Adrenal gland (tissue), 5 donors: ENCODE results near the gene AIP.

Experiments
- POLR2A ChIP-seq, 2 donors: fragments of 450-650 bp; IDR thresholded peaks; one replicate each; pipeline ENCODE4 v1.6.1; 2017; ENCODE audit warnings: antibody characterized with exemption in 2 of 2, mild to moderate bottlenecking in 2 of 2, moderate library complexity in 1 of 2
- TF ChIP-seq, protein P1 (sequence below), 6 experiments: fragments of 450-650 bp in 4 of 6; fragments of 200-600 bp in 2 of 6; sonication (generic) in 1 of 6; IDR thresholded peaks; 1 replicate in 5 of 6; 2 replicates in 1 of 6; pipeline versions ENCODE4 v1.5.1 to v1.8.0; 2016 to 2021; ENCODE audit warnings: antibody characterized with exemption in 6 of 6, mild to moderate bottlenecking in 2 of 6, moderate library complexity in 1 of 6
- donor health status: DM: no; HTN: no; CAD: no.

DNA sequence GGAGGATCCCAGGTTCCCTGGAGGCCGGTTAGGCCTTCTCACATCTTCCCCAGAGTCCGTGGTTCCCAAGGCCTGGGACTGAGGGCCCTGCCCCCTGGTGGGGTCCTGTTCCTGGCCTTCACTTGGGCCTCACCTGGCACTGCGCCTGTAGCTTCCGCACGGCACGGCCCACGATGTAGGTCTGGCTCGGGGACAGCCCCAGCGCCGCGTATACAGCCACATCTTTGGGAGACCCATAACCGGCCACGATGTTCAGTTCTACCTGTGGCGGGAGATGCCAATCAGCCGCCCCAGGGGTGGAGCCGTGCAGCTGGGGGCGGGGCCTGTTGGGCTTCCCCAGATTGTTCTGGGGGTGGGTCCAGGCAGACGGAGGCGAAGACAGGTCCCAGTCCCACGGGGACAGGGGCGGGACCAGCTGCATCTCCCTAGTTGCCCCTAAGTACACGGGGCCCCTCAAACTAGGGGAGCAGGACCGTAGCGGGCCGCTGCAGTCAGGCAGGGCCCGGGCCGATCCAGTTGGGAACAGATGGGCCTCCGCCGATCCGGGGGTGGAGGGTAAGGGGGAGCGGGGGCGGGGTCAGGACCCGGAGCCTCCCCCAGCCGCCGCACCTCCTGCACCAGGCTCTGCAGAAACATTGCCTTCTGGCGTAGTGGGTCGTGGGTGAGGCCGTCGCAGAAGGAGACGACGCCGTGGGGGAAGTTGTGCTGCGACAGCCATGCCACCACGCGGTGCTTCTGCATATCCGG lies 10.1 kb downstream of the AIP start:
- TF ChIP-seq, protein P1, sequence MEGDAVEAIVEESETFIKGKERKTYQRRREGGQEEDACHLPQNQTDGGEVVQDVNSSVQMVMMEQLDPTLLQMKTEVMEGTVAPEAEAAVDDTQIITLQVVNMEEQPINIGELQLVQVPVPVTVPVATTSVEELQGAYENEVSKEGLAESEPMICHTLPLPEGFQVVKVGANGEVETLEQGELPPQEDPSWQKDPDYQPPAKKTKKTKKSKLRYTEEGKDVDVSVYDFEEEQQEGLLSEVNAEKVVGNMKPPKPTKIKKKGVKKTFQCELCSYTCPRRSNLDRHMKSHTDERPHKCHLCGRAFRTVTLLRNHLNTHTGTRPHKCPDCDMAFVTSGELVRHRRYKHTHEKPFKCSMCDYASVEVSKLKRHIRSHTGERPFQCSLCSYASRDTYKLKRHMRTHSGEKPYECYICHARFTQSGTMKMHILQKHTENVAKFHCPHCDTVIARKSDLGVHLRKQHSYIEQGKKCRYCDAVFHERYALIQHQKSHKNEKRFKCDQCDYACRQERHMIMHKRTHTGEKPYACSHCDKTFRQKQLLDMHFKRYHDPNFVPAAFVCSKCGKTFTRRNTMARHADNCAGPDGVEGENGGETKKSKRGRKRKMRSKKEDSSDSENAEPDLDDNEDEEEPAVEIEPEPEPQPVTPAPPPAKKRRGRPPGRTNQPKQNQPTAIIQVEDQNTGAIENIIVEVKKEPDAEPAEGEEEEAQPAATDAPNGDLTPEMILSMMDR (IDR thresholded peaks at IDR 0.05) = no peak
- no peak for TF ChIP-seq POLR2A (IDR thresholded peaks at IDR 0.05)
